Stomach (tissue), 9 donors: Measurements from ENCODE around the gene WNK2. TPM values are rescaled to one million over a fixed set of nuclear protein-coding genes. Genes with fewer than 3 reads are reported as not detected.

Experiments used
- DNase-seq, 2 donors: peaks; one replicate each; pipeline versions ENCODE4 v3.0.0 to v3.0.0-alpha.2; 2013 to 2019
- H3K27ac ChIP-seq, 5 donors: fragments of 200-600 bp in 4 of 5; sonication (generic) in 4 of 5; one replicate each; pipeline ENCODE4 v1.5.1; 2013 to 2019; ENCODE audit warnings: mild to moderate bottlenecking in 1 of 5, moderate library complexity in 1 of 5
- H3K27me3 ChIP-seq, 3 donors: fragments of 200-600 bp; sonication (generic); one replicate each; pipeline ENCODE4 v1.5.1; 2017 to 2019; ENCODE audit warnings: mixed run types in 1 of 3
- H3K36me3 ChIP-seq, 4 donors: fragments of 200-600 bp; sonication (generic); 1 replicate in 3 of 4; 2 replicates in 1 of 4; pipeline ENCODE4 v1.5.1; 2016 to 2019
- H3K4me1 ChIP-seq, 4 donors: fragments of 200-600 bp; sonication (generic); one replicate each; pipeline ENCODE4 v1.5.1; 2016 to 2019
- H3K4me3 ChIP-seq, 4 donors: fragments of 200-600 bp; sonication (generic) in 3 of 4; one replicate each; pipeline ENCODE4 v1.5.1; 2016 to 2019; ENCODE audit warnings: mild to moderate bottlenecking in 1 of 4
- H3K9me3 ChIP-seq, 4 donors: fragments of 200-600 bp; sonication (generic); one replicate each; pipeline ENCODE4 v1.5.1; 2016 to 2019
- CTCF ChIP-seq, 7 experiments: fragments of 450-650 bp in 4 of 7; fragments of 200-600 bp in 3 of 7; sonication (generic) in 3 of 7; IDR thresholded peaks; one replicate each; pipeline ENCODE4 v1.5.1; 2016 to 2019; ENCODE audit warnings: antibody characterized with exemption in 7 of 7, control low read depth in 2 of 7, mild to moderate bottlenecking in 1 of 7
- EP300 ChIP-seq: sonication (generic); formaldehyde crosslinking; IDR thresholded peaks from one replicate; pipeline ENCODE4 v1.6.1; 2017; ENCODE audit warnings: antibody characterized with exemption
- POLR2A ChIP-seq, 4 donors: fragments of 450-650 bp; IDR thresholded peaks; one replicate each; pipeline ENCODE4 v1.6.1; 2016; ENCODE audit warnings: antibody characterized with exemption in 4 of 4, control low read depth in 2 of 4, mild to moderate bottlenecking in 1 of 4, moderate library complexity in 1 of 4
- POLR2AphosphoS5 ChIP-seq, 3 donors: sonication (generic); formaldehyde crosslinking; IDR thresholded peaks; one replicate each; pipeline ENCODE4 v1.6.1; 2016; ENCODE audit warnings: antibody characterized with exemption in 3 of 3
- WGBS, 5 donors: extraction: QIAGEN DNeasy Blood & Tissue Kit in 3 of 5; methylation state at CpG; one replicate each; pipeline versions ENCODE4 v1.1.5 to v1.1.7; 2013 to 2018; 5-methylcytosine and 5-hydroxymethylcytosine counted together
- intact Hi-C: fragments of 100-400 bp; cut with DNase I; formaldehyde crosslinking; loops from one replicate; pipeline ENCODE4 v1.15.1; 2023; ENCODE audit warnings: low total_unique reads
- polyA plus RNA-seq, 3 donors: library from polyadenylated mRNA; stranded (reverse); fragments of 200-250 nt; gene quantifications; one replicate each; pipeline ENCODE4 v1.2.3, GENCODE V29; 2013
- total RNA-seq, 5 donors: library from RNA; depleted of rRNA; stranded (reverse); fragments of >200 nt; gene quantifications; one replicate each; pipeline versions ENCODE4 v1.1.0 to v1.2.3, GENCODE V29; 2014 to 2016
- donor health status: healthy with polysubstance abuse.
- donor health status: Bipolar disorder and iron deficiency.
- donor health status: healthy.

Gene WNK2
- total and polyA plus RNA-seq, 8 donors, result 1.2 to 700 (median 15.9) TPM

DNA sequence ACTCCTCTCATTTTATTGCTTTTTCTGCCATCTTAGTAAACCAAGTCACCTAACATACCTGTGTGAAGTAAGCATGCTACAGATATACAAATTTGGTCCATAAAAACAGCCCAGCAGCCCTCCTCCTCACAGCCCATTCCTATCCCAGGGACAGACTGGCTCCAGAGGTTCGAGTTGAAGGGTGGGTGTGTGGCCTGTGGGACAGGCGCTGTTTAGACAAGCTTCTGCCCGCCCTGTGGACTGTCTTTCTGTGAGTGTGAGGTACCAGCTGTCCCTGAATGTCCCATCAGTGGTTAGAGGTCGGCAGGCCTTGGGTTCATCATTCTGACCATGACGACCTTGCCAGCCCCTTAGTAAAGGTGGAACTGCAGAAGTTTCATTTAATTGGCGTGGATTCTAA lies 82.0 kb downstream of the WNK2 start:
- Histone ChIP-seq H3K27me3 (no peaks in the 10 kb centered on the region), H3K36me3 (peaks cover 0 to 52% (median 15%) of the 10 kb centered on the region in 4 donors), H3K4me1 (peaks cover 8 to 34% (median 28%) of the 10 kb centered on the region in 4 donors), H3K9me3 (no peaks in the 10 kb centered on the region), H3K27ac (no peak overlapping the region), H3K4me3 (no peak overlapping the region)
- 84 to 91% (median 88%) methylated on average over 6 of the region's 6 CpGs for WGBS, 5 donors
- intact Hi-C loops, result no loop called here
- no peak for DNase-seq
- TF ChIP-seq POLR2A (IDR thresholded peaks at IDR 0.05) (no peak), CTCF (IDR thresholded peaks at IDR 0.05) (no peak), POLR2AphosphoS5 (IDR thresholded peaks at IDR 0.05) (no peak), EP300 (no peak)

DNA sequence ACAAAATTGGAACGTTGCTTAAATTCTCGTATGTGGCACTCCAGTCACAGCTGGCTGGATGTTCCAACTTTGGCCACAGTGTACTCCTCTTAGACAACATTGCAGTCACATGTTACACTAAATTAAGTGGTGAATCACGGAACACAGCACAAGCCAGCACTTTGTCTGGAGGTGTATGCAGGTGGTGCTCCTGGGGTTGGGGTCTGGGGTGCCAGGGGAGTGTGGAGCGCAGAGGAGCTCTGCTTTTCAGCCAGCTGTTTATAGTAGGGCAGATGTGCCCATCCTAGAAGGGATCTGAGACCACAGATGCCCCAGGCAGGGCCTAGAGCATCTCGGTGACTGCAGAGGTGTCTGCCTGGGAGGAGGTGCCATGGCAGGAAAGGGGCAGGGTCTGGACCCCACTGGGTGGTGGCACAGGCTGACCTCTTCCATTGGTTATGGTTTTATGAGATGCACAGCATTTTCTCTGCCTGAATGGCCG lies 82.6 kb downstream of the WNK2 start:
- no peak for TF ChIP-seq CTCF (IDR thresholded peaks at IDR 0.05)
- TF ChIP-seq EP300, result no peak
- TF ChIP-seq POLR2A (IDR thresholded peaks at IDR 0.05), result no peak
- no peak for TF ChIP-seq POLR2AphosphoS5 (IDR thresholded peaks at IDR 0.05)
- Histone ChIP-seq H3K36me3 (peaks cover 0 to 52% (median 15%) of the 10 kb centered on the region in 4 donors), H3K27me3 (no peaks in the 10 kb centered on the region), H3K9me3 (no peaks in the 10 kb centered on the region), H3K4me3 (no peak overlapping the region), H3K4me1 (peaks cover 8 to 34% (median 25%) of the 10 kb centered on the region in 4 donors), H3K27ac (no peak overlapping the region)
- no peak for DNase-seq
- intact Hi-C loops, result no loop called here
- WGBS, 5 donors, result 77 to 92% (median 86%) methylated on average over 6 of the region's 6 CpGs

- H3K36me3 ChIP-seq, result peaks cover 0 to 52% (median 15%) of the 10 kb centered on the region in 4 donors
- H3K4me1 ChIP-seq, result peaks cover 8 to 30% (median 20%) of the 10 kb centered on the region in 4 donors
- H3K27ac ChIP-seq, result no peak overlapping the region
- WGBS, 5 donors, result 85 to 96% (median 90%) methylated on average over 9 to 10 of the region's 10 CpGs
- H3K27me3 ChIP-seq, result no peaks in the 10 kb centered on the region
- intact Hi-C loops, result no loop called here
- no peak overlapping the region for H3K4me3 ChIP-seq
- no peaks in the 10 kb centered on the region for H3K9me3 ChIP-seq
- no peak for TF ChIP-seq CTCF (IDR thresholded peaks at IDR 0.05)
- no peak for TF ChIP-seq POLR2AphosphoS5 (IDR thresholded peaks at IDR 0.05)
- peak; percentile 2 to 24 for DNase-seq
Observed at GRCh38 chr9:93267091-93267541, 83.2 kb downstream of the WNK2 start.

DNA sequence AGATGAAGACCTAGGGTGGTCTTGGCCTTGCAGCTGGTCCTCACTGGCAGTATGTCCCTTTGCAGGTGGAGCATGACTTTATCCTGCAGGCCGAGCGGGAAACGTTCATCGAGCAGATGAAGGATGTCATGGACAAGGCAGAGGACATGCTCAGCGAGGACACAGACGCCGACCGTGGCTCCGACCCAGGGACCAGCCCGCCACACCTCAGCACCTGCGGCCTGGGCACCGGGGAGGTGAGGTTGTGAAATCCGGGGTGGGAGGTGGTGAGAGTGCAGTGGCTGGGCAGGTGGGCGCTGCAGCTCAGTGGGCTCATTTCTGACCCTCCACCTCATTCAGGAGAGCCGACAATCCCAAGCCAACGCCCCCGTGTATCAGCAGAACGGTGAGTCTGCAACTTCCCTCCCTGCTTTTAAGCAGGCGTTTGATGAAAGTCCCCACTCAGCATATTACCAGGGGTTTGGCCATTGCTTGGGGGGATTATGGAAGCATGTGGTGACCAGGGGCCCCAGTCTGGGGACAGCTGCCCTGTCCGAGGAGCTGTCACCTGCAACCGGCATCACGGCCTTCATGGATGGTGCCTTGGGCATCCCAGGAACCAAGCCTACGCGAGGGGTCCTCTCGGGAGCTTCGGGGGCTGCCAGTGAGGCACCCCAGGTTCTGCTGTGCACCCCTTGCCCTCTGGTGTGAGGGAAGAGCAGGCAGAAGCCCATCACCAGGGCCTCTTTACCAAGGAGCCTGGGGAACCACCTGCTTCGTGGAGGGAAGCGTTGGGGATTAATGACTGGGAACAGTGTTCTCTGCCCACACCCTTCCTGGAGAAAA lies 84.0 kb downstream of the WNK2 start:
- TF ChIP-seq CTCF (IDR thresholded peaks at IDR 0.05) (no peak), POLR2A (IDR thresholded peaks at IDR 0.05) (no peak), POLR2AphosphoS5 (IDR thresholded peaks at IDR 0.05) (no peak), EP300 (no peak)
- peak overlapping the region in 1 of 4 donors; percentile 19 for H3K4me3 ChIP-seq
- intact Hi-C loops, result no loop called here
- H3K4me1 ChIP-seq, result peaks cover under 1 to 26% (median 14%) of the 10 kb centered on the region in 4 donors
- DNase-seq, result peak; percentile 3 to 25
- H3K36me3 ChIP-seq, result peaks cover 0 to 52% (median 15%) of the 10 kb centered on the region in 4 donors
- peak overlapping the region in 4 of 5 donors; percentile 39 to 53 (median 48) for H3K27ac ChIP-seq
- WGBS, 5 donors, result 82 to 94% (median 89%) methylated on average over 9 to 28 of the region's 28 CpGs
- H3K9me3 ChIP-seq, result no peaks in the 10 kb centered on the region
- H3K27me3 ChIP-seq, result no peaks in the 10 kb centered on the region
